SIG-M5 treated with dmso at 0.1 percent for 504 hours (cell line): Measurements from ENCODE around the gene ABI3BP.

Experiments used
- DNase-seq: peaks from one replicate; lab custom pipeline; 2025; ENCODE audit not compliant: unreplicated experiment; lab: John Stamatoyannopoulos, UW

The ABI3BP gene

GRCh38 chr3:100740207-100740606 lies 253.0 kb downstream of the ABI3BP start:
- no peak for DNase-seq

- DNase-seq: no peak
These were observed 255.9 kb downstream of the ABI3BP start for GRCh38 chr3:100737334-100737733.

GRCh38 chr3:100732435-100732834 lies 260.8 kb downstream of the ABI3BP start:
- DNase-seq: no peak

GRCh38 chr3:100730524-100730923 lies 262.7 kb downstream of the ABI3BP start:
- DNase-seq: no peak

- DNase-seq: no peak
These were observed 266.5 kb downstream of the ABI3BP start for GRCh38 chr3:100726706-100727105.

GRCh38 chr3:100725935-100726513 lies 267.2 kb downstream of the ABI3BP start:
- no peak for DNase-seq

GRCh38 chr3:100720426-100720825 lies 272.8 kb downstream of the ABI3BP start:
- no peak for DNase-seq

GRCh38 chr3:100719136-100719535 lies 274.1 kb downstream of the ABI3BP start:
- DNase-seq: no peak

GRCh38 chr3:100717637-100718487 lies 275.4 kb downstream of the ABI3BP start:
- no peak for DNase-seq

GRCh38 chr3:100717063-100717462 lies 276.2 kb downstream of the ABI3BP start:
- no peak for DNase-seq

- DNase-seq: no peak
These were observed 278.0 kb downstream of the ABI3BP start for GRCh38 chr3:100715176-100715575.

GRCh38 chr3:100710261-100710968 lies 282.8 kb downstream of the ABI3BP start:
- DNase-seq: peak; percentile 90

GRCh38 chr3:100709842-100710260 lies 283.4 kb downstream of the ABI3BP start:
- peak; percentile 38 for DNase-seq

- peak; percentile 97 for DNase-seq
These were observed 284.0 kb downstream of the ABI3BP start, which contains the start of gene TFG for GRCh38 chr3:100708989-100709841. TFG (plus strand) TSS chr3:100709494; CDS start chr3:100713686, 4,192 bp downstream.

GRCh38 chr3:100708644-100708988 lies 284.6 kb downstream of the ABI3BP start:
- no peak for DNase-seq

- DNase-seq: no peak
These were observed 286.9 kb downstream of the ABI3BP start for GRCh38 chr3:100706365-100706764.

GRCh38 chr3:100703865-100704264 lies 289.4 kb downstream of the ABI3BP start:
- no peak for DNase-seq

GRCh38 chr3:100702980-100703345 lies 290.3 kb downstream of the ABI3BP start:
- DNase-seq: no peak

GRCh38 chr3:100702082-100702979 lies 290.9 kb downstream of the ABI3BP start:
- no peak for DNase-seq

- no peak for DNase-seq
These were observed 292.5 kb downstream of the ABI3BP start for GRCh38 chr3:100700708-100701107.
